Ureter (tissue), 1 donor: ENCODE data around the gene TMEM163. TPM values are rescaled to one million over a fixed set of nuclear protein-coding genes. Genes with fewer than 3 reads are reported as not detected.

Experiments
- DNase-seq: peaks from one replicate; pipeline ENCODE4 v3.0.0-alpha.2; 2020; ENCODE audit warnings: low spot score
- total RNA-seq: library from RNA; stranded (reverse); gene quantifications from one replicate; pipeline ENCODE4 v1.2.4, GENCODE V29; 2023
- donor health status: DM: yes; HTN: yes; CAD: no.

Gene TMEM163
- total RNA-seq, 1 donor from 2014 or later, result 10.1 TPM

DNA sequence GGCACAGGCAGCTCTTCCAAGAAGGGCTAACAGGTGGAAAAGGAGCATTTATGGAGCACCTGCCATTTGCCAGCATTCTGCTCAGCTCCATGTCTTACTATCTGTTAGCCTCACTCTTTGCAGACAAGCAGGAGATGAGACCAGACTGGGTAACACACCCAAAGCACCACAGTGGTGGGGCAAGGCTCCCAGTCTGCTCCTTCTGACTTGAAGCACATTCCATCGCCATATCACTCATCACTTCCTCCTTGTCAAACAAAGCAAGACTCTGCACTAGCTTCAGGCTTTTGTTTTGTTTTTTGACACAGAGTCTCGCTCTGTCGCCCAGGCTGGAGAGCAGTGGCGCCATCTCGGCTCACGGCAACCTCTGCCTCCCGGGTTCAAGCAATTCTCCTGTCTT is 282.1 kb downstream of the TMEM163 start:
- DNase-seq, result no peak

DNA sequence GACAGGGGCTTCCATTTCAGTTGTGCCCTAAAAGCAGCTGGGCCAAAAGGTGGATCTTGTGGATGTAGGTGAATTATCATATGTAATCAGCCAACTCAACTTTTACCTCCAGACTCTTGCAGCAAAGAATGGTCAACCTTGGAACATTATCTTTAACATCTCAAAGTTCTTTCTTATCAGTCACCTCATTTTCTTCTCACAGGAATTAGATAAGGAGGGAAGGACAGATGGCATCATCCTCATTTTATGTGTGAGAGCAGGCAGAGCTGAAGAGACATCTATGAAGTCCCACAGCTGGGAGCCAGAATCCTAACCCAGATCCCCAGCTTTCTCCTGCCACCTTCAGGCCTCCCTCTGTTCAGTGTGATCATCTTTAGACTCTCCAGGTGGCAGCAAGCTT is 282.9 kb downstream of the TMEM163 start:
- DNase-seq, result no peak

DNA sequence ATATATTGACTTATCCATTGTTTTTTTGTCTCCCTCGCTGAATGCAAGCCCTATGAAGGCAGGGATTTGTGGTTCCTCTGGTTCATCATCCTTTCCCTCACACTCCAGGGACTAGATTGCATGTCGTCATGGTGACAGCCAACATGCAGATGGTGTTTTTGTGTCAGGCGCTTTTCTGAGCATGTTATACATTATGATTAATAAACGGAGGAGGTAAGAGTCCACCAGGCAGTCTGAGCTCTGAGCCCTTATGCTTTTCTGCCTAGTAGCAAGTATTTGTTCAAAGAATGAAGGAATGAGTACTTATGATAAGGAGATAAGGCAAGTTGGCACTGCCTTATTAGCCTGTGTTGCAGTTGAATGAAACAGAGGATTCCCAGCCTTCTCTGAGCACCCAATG is 283.3 kb downstream of the TMEM163 start:
- no peak for DNase-seq

DNA sequence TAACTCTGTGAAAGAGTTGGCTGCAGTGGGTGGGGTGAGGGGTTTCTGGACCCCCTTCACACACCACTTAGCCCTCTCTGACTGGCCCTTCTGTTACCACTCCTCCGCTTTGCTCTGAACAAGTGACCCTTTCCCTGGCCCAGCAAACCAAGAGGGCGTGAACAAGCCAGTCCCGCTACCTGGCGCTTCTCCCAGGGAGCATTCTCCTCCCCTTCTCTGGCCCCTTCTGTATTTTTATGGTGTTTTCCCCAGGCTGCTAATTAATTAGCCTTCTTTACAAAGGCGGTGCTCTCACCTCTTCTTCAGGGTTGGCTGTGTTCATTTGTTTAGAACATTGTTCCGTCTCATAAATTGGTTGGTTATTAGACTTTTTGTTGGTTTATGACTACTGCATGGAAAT is 284.8 kb downstream of the TMEM163 start:
- no peak for DNase-seq

DNA sequence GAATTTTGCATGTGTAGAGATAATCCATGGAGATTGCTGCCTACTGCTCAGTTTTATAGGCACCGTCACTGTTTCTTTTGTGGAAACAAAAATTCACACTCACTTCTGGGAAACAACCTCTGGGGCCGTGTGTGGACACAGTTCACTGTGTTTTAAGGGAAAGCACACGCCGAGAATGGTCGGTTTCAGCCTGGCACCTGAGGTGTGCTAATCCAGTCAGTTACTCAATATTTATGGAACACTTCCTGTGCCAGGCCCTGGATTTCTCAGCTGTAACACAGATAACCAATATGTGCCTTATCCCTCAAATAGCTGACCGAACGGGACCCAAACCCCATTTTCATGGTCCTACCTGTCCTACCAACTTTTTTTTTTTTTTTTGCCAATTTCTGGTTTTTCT is 285.3 kb downstream of the TMEM163 start:
- DNase-seq, result no peak

DNA sequence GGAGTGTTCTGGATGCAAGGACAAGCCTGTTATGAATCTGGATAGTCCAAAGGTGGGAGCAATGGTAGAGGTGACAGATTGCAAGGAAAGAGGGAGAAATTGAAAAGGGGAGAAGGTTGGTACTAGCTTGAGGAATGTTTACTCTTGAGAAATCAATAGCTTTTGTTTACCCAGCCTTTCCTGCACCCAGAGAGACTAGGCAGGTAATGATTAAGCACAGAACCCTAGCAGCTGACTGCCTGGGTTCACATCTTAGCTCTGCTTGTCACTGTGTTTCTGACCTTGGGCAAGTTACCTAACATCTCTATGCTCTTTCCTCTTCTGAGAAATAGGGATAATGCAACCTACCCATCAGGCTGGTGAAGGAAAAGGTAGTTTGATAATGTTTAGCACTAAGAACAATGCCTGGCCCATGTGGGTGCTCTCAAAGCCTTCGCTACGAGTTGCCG is 286.3 kb downstream of the TMEM163 start:
- no peak for DNase-seq

DNA sequence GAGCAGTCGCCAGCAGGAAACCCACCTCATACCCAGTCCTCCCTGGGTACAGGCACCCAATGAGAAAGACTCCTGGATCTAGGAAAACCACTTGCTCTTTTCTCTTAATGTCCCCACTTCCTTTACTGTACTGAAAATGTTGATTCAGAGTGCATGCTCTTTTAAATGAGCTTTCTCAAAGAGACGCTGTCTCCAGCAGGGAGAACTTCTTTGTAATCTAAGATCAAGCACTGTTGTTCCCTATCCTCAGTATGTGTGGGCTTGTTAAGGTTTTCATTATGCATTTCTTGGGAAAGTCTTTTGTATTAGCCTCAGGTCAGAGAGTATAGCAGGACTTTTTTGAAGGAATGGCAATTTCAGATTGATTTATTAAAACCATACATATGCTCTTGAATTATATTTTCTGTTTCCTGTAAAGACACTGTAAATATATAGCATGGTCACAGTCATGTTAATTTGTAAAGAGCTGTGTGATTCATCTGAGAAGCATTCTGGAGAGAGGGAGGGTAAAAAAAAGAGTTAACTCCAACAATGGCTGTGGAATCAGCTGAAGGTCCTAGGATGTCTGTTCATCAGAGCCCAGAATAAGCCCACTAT is 286.9 kb downstream of the TMEM163 start:
- DNase-seq, result no peak

DNA sequence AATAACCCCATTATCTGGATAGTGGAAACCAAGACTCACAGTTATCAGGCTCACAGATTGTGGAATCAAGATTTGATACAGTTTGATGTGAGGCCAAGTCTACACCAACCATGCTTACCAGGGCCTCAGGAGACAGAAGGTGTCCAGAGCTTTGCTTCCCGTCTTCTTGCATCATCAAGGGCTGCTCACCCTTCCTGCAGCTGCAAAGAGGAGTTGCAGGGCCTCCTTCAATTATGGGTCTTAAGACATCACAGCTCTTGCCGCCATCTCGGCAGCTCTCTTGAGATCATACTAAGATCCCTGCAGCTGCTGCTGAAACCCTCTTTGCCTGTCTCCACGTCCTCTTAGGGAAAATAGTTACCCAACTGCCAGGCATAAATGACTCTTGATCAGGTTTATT is 288.9 kb downstream of the TMEM163 start:
- no peak for DNase-seq

DNA sequence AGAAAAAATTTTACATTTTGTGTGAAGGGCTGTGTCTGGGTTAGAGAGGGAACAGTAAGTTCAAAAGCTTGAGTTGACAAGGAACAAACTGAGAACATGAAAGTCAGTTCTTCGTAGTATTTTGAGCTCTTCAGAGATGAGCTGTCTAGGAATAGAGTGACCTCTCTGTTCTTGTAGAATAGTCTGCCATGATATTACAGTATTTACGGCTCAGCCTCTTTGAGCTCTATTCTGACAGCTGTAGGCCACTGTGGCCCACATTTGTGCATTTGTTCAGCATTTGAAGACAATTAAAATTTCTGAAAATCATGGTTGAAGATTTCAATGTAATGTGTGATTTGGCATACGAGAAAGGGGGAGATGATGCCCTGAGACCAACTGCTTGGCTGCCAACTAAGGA is 292.1 kb downstream of the TMEM163 start:
- DNase-seq, result no peak

DNA sequence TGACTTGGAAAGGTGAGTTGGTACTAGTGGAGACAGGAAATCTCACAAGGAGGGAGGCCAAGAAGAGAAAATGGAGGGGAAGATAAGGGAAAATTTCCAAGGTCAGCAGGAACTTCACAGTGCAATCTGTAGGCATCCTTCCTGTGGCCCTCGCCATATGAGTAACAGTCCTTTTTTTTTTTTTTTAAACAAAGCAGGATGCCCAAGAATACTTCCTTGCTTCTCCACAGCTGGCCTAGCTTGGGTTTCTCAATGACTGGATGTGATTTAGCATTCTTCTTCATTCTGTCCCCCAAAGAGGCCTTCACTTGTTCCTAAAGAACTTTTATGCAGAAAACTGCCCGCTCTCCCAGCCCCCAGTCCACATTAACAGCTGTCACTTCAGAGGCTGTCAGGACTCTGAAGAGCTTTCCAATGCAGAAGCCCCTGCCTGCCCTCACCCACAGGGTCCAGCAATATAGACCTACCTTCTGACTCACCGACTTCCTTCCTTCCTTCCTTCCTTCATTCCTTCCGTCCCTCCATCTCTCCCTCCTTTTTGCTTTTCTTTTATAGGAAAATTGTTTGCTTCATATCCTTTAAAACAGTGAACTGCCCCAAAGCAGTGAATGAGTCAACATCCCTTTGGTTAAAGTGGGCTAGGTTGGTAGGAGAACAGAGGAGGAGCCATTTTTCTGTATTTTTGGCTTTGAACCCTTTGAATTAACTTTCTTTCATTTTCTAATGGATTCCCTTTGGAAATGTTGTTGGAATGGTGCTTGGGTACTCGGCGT is 292.9 kb downstream of the TMEM163 start:
- DNase-seq, result no peak

DNA sequence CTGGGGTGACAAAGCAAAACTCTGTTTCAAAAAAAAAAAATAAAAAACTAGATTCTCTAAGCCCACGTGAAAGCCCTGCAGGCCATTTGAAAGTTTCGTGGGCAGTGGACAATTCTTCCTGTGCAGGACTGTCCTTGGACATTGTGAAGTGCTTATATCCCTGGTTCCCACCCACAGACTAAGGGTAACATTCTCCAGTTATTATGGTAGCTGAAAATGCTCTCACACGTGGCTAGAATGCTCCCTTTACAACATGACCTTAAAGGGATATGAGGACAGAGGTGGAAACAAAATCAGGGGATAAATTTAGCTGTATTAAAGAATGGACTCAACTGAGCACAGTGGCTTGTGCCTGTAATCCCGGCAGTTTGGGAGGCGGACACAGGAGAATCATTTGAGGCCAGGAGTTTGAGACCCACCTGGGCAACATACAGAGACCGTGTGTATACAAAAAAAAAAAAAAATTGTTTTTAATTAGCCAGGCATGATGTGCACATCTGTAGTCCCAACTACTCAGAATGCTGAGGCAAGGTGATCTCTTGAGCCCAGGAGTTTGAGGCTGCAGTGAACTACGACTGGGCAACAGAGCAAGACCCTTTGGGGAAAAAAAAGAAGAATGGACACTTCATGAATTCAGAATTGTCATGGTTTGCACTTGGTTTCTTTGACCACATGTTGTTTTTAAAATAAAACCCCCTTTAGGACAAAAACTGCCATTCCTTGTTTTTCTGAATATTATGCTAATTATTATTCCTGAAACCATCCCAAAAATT is 297.1 kb downstream of the TMEM163 start:
- DNase-seq, result no peak

DNA sequence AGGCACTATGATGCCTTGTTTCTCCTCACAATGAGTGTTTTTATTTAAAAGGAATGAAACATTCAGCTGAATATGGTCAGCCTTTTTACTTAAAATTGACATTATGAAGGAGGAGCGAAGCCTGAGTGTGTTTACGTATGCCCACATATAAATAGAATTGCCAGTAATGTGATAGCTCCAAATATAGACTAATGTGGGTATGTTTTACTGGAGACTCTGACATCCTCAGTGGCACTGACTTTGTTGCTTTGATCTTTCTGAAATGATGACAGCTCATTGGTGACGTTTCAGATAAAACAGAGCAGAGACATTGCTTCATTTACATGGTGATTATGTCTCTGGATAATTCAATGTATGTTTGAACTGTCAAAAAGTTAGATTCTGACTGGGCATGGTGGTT is 297.9 kb downstream of the TMEM163 start:
- DNase-seq, result no peak

DNA sequence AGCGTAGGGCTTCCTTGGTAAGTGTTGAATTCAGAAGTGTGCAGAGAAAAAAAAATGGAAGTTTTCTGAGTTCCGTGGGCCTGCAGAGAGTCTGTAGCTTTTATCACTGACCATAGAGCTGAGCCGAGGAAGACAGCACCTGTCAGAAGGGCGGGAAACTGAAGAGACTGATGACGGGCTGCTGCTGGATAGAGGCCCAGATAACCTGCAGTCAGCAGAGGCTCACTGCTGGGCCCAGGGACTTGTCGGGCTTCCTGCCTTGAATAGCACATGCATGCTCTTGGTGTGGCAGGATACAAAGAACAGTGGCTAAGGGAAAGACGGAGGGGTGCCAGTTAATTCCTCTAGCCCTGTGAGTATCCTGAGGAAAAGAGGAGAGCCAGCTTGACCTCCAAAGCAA is 298.5 kb downstream of the TMEM163 start:
- no peak for DNase-seq

DNA sequence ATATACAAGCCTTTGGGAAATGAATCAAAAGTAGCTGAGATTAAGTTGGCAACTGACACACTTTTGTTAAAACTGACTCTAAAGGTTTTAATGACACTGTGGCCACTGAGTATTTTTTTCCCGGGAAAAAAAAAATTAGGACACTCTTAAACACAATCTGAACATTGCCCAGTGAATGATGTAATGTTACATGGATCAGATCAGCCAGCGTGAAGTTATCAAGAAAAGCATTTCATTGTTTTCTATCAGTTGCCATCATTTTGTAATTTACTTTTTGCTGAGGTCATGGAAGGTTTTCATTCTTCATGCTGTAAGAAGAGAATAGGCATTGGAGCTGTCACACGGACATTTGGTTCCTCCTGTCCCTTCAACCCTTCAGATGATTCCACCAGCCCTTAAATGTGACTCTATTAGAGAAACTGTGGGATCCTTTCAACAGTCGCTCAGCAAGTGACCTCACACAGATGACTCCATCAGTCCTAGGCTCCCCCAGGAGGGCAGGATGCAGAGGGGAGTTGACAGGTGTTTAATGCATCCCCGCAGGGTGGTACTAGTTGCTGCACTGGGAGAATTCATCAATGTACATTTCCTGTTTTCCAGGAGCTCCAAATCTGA is 300.7 kb downstream of the TMEM163 start:
- DNase-seq, result no peak

DNA sequence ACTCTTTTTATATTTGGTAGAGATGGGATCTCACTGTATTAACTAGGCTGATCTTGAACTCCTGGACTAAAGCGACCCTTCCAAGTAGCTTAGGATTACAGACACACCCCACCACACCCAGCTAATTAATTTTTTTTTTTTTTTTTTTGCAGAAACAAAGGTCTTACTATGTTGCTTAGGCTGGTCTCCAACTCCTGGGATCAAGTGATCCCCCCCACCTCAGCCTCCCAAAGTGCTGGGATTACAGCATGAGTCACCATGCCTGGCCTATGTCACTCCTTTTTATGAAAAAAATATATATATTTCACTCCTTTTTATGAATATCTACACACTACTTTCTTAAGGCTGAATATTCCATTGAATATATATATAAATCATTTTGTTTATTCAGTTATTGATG is 302.2 kb downstream of the TMEM163 start:
- no peak for DNase-seq

DNA sequence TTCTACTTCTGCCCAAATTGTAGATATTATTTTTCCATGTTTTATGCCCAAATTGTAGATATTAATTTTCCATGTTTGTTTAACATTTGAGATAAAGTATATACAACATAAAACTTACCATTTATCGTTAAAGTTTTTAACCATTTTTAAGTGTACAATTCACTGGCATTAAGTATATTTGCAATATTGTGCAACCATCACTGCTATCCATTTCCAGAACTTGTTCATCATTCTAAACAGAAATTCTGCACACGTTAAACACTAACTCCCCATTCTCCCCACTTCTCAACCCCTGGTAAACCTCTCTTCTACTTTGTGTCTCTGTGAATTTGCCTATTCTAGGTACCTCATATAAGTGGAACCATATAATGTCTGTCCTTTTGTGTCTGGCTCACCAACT is 302.8 kb downstream of the TMEM163 start:
- DNase-seq, result no peak

DNA sequence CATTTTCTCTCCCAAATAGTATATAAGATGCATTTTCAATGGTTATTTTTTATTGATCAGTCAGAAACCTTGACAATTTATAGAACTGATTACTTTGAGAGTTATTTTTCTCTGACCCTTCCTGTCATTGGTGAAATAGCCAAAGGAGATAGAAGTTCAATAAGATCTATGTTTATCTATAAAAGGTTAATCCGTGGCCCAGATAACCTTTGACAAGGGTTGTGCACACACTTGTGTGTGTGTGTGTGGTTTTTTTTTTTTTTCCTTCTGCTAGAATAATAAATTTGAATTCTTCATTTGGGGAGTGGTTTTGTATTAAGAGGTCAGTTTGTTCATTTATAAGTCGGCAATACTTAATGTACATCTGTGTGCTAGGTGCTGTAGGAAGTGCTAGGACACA is 304.9 kb downstream of the TMEM163 start:
- no peak for DNase-seq

DNA sequence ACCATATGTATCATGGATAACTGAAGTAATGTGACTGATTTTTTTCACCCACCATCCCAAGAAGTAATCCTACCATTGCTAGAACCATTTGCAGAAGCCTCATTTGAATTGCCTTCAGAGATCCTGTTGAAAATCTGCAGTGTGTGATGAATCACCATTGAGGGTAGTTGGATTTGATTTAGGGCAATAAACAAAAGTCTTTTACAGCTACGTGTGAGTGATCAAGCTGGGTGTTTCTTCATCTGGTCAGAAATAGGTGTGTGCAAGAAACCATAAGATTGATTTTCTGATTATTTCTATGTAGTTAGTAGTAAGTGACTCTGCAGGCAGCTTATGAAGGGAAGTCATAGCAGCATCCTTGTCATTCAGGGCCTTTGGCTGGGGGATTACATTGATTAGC is 305.4 kb downstream of the TMEM163 start:
- DNase-seq, result no peak

DNA sequence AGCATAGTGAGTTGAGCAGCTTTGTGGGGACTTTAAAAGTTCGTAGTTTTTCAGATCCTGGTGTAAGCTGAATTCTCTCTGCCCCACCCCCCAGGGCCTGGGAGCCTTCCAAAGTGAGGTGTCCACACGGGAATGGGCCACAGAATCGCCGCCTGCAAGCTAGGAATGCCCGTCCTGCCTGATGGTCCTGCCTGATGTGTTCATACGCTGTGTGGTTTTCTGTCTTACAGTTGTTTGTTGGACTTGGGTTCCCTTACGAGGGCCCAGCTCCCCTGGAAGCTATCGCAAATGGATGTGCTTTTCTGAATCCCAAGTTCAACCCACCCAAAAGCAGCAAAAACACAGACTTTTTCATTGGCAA is 306.2 kb downstream of the TMEM163 start:
- DNase-seq, result no peak

DNA sequence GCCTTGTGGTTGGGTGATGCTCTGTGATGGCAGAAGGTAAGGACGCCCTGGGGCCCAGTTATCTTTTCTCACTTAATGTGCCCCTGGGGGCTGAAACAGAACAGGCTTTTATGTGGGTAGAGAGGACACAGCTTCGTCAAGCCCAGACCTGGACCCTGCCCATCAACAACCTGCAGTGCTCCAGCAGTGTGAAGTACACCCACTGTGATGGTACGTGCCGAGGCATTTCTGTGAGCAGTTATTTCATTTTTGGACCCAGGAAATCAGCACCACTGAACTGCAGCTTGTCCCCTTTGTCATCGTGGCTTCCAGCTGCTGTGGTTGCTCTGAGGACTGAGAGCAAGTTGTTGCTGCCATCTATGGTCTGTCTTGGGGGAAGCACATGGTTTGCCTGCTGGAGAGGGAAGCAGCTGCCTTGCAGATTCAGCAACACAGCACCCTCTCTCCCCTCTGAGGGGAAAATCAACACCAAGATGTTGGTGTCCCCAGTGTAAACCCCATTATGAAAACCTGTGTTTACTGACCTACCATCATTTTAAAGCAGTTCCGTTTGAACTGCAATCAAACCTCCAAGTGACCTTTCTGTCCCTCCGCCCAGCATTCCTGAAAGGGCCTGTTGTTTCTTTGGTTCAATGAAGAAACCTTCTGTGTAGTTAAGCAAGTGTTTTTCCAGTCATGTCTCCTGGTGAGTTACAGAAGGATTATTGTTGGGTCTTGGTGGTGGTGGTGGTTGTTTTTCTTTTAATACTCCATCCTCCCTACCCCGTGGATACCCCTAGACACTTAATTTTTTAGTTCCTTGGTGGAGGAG is 306.8 kb downstream of the TMEM163 start:
- DNase-seq, result peak; percentile 79

DNA sequence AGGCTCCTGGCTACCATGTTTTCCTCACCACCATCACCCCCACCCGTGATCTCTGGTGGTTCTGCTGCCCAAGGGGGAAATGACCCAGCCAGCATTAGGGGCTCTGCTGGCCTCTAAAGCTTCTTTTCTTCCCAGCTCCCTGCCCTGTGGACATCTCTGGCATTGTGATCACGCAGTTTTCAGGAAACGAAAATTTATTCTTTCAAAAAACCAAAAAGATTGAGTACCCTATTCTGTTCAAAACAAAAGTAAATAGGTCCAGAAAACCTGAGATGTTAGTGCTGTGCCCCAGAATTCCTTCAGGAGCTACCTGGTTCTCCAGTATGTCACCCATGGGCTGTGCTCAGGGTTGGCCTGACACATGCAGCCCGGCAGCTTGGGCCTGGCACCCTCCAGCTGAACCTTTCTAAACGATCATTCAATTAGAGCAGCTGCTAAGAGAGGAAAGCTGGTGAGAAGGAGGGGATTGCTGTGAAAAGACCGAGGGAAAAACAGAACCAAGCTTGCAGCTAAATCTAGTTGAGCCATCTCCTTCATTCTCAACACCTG is 307.4 kb downstream of the TMEM163 start:
- no peak for DNase-seq
